Posterior vena cava (tissue), 2 donors: Measurements from ENCODE around the gene GAL3ST1. TPM values are rescaled to one million over a fixed set of nuclear protein-coding genes. Genes with fewer than 3 reads are reported as not detected.

Source experiments
- DNase-seq: peaks from one replicate; pipeline ENCODE4 v3.0.0-alpha.2; 2020; ENCODE audit warnings: low spot score
- intact Hi-C, 2 donors: fragments of 100-400 bp; cut with DNase I; formaldehyde crosslinking; loops; one replicate each; pipeline versions ENCODE4 v1.14.1 to v1.14.2; 2022 to 2023
- total RNA-seq, 2 donors: library from RNA; stranded (reverse); fragmentation: NEBNext Ultra II Directional; extraction: Animal tissue kit (Norgen Biotek cat#: 25700); gene quantifications; one replicate each; pipeline ENCODE4 v1.2.1, GENCODE V29; 2021
- donor health status: DM: yes; HTN: yes; CAD: no.
- donor health status: DM: yes; HTN: yes; CAD: no.

GAL3ST1 gene
- total RNA-seq, 2 donors from 2014 or later: 1.3 to 2.5 TPM

GRCh38 chr22:30507670-30508069 is 66.8 kb downstream of the GAL3ST1 start:
- no peak for DNase-seq
- intact Hi-C loops: no loop called here

GRCh38 chr22:30506507-30506968 is 67.9 kb downstream of the GAL3ST1 start:
- no peak for DNase-seq
- intact Hi-C loops: no loop called here

Other genes with a start within 250 kb of the GAL3ST1 start
- 10 to 100 TPM; 20.5 to 20.7 TPM for gene TBC1D10A, start 247.7 kb downstream of the GAL3ST1 start, total RNA-seq
- gene SF3A1, start 217.8 kb downstream of the GAL3ST1 start, total RNA-seq: 100 to 1,000 TPM; 106 to 108 TPM
- gene CCDC157, start 217.7 kb downstream of the GAL3ST1 start, total RNA-seq: under 1 TPM; 0.76 to 0.88 TPM
- 10 to 100 TPM in 1 of 2 donors, 1 to 10 TPM in 1; 9.3 to 15.6 TPM for gene RNF215, start 187.3 kb downstream of the GAL3ST1 start, total RNA-seq
- gene SEC14L2, start 177.6 kb downstream of the GAL3ST1 start, total RNA-seq: 10 to 100 TPM in 1 of 2 donors, 1 to 10 TPM in 1; 8.0 to 10.9 TPM
- 1 to 10 TPM; 3.5 to 3.7 TPM for gene MTFP1, start 148.9 kb downstream of the GAL3ST1 start, total RNA-seq
- gene SEC14L3, start 102.6 kb downstream of the GAL3ST1 start, total RNA-seq: not detected
- under 1 TPM; 0.14 to 0.19 TPM for gene SEC14L4, start 69.0 kb downstream of the GAL3ST1 start, total RNA-seq
- gene SEC14L6, start 27.9 kb downstream of the GAL3ST1 start, total RNA-seq: under 1 TPM; 0.10 to 0.14 TPM
- 10 to 100 TPM; 37.9 to 48.2 TPM for gene PES1, start 17.2 kb upstream of the GAL3ST1 start, total RNA-seq
- 10 to 100 TPM; 23.4 to 47.3 TPM for gene TCN2, start 32.5 kb upstream of the GAL3ST1 start, total RNA-seq
- gene SLC35E4, start 61.1 kb upstream of the GAL3ST1 start, total RNA-seq: 1 to 10 TPM; 4.4 to 7.8 TPM
- gene DUSP18, start 93.2 kb upstream of the GAL3ST1 start, total RNA-seq: 1 to 10 TPM; 6.9 to 8.5 TPM
- gene OSBP2, start 120.2 kb upstream of the GAL3ST1 start, total RNA-seq: 1 to 10 TPM; 2.1 to 2.6 TPM